HepG2 (cell line): ENCODE data around the gene HSPA5. TPM values are rescaled to one million over a fixed set of nuclear protein-coding genes. Genes with fewer than 3 reads are reported as not detected.

ENCODE experiments used
- ATAD3A ChIP-seq: sonication (generic); formaldehyde crosslinking; IDR thresholded peaks from 2 replicates; pipeline ENCODE4 v1.4.0; 2020; ENCODE audit warnings: missing genetic modification reagents
- DPF2 ChIP-seq: sonication (generic); formaldehyde crosslinking; IDR thresholded peaks from 2 replicates; pipeline ENCODE4 v1.4.0; 2020; ENCODE audit warnings: mild to moderate bottlenecking, low read depth, missing genetic modification reagents, borderline replicate concordance
- HDAC6 ChIP-seq: fragments of 200-600 bp; sonication (generic); IDR thresholded peaks from 2 replicates; pipeline ENCODE4 v1.7.0; 2017; ENCODE audit warnings: mild to moderate bottlenecking, antibody characterized with exemption, low read length, low read depth
- HNF4G ChIP-seq, 2 experiments: sonication (generic) in 1 of 2; formaldehyde crosslinking in 1 of 2; IDR thresholded peaks; 2 replicates each; pipeline versions ENCODE4 v1.4.0 to v1.6.1; 2011 to 2020; ENCODE audit warnings: borderline replicate concordance in 2 of 2, low read depth in 2 of 2, mild to moderate bottlenecking in 2 of 2, low read length in 1 of 2, missing genetic modification reagents in 1 of 2, moderate library complexity in 1 of 2
- KLF6 ChIP-seq: IDR thresholded peaks from 2 replicates; pipeline ENCODE4 v1.8.0; 2016; ENCODE audit warnings: missing biosample characterization, missing genetic modification reagents
- NBN ChIP-seq: fragments of 450-650 bp; conservative IDR thresholded peaks from 2 replicates; pipeline ENCODE4 v1.6.1; 2017
- PTBP1 ChIP-seq: fragments of 200-400 bp; formaldehyde crosslinking; IDR thresholded peaks from 2 replicates; pipeline ENCODE4 v1.6.1; 2018; ENCODE audit warnings: low read length, low read depth; ENCODE audit not compliant: poor library complexity, severe bottlenecking
- RFXAP ChIP-seq: sonication (generic); formaldehyde crosslinking; IDR thresholded peaks from 2 replicates; pipeline ENCODE4 v1.4.0; 2020; ENCODE audit warnings: missing genetic modification reagents, borderline replicate concordance
- SRSF1 ChIP-seq: fragments of 200-400 bp; formaldehyde crosslinking; optimal IDR thresholded peaks from 2 replicates; pipeline ENCODE3; 2017; ENCODE audit warnings: mild to moderate bottlenecking, low read depth, low read length, moderate library complexity
- TGIF2 ChIP-seq: IDR thresholded peaks from 2 replicates; pipeline ENCODE4 v1.6.1; 2016; ENCODE audit warnings: control low read depth, missing compliant biosample characterization
- TOPORS ChIP-seq: sonication (generic); formaldehyde crosslinking; IDR thresholded peaks from 2 replicates; pipeline ENCODE4 v1.8.0; 2023; ENCODE audit warnings: mild to moderate bottlenecking, missing genetic modification reagents
- ZKSCAN5 ChIP-seq: sonication (generic); formaldehyde crosslinking; IDR thresholded peaks from 2 replicates; pipeline ENCODE4 v1.5.1; 2020; ENCODE audit warnings: mild to moderate bottlenecking, missing genetic modification reagents
- ZNF121 ChIP-seq: sonication (generic); formaldehyde crosslinking; IDR thresholded peaks from 2 replicates; pipeline ENCODE4 v1.5.0; 2020; ENCODE audit warnings: mild to moderate bottlenecking, missing genetic modification reagents
- ZNF333 ChIP-seq: sonication (generic); formaldehyde crosslinking; IDR thresholded peaks from 2 replicates; pipeline ENCODE4 v1.4.0; 2020; ENCODE audit warnings: mild to moderate bottlenecking, missing genetic modification reagents, borderline replicate concordance
- ZNF441 ChIP-seq: sonication (generic); formaldehyde crosslinking; IDR thresholded peaks from 2 replicates; pipeline ENCODE4 v1.7.0; 2021; ENCODE audit warnings: missing genetic modification reagents, borderline replicate concordance
- ZSCAN29 ChIP-seq: sonication (generic); formaldehyde crosslinking; conservative IDR thresholded peaks from 2 replicates; pipeline ENCODE4 v1.4.0; 2020; ENCODE audit warnings: mild to moderate bottlenecking, missing genetic modification reagents
- polyA plus RNA-seq, 8 experiments: library from polyadenylated mRNA; depleted of rRNA in 3 of 8; stranded (reverse) in 7 of 8; unstranded in 1 of 8; fragments of >200 nt; fragmentation: Illumina TruSeq in 4 of 8; extraction: Trizol in 4 of 8; gene quantifications; 2 replicates each; pipeline versions ENCODE4 v1.2.1 to v1.2.3, GENCODE V29; 2011 to 2016; ENCODE audit warnings: low read depth in 4 of 8, missing spikeins in 1 of 8, mixed read lengths in 1 of 8; ENCODE audit not compliant: insufficient read depth in 1 of 8
- total RNA-seq, 5 experiments: library from RNA; depleted of rRNA; stranded (reverse); fragments of >200 nt; fragmentation: Illumina TruSeq; extraction: Trizol; gene quantifications; 2 replicates each; pipeline ENCODE4 v1.2.3, GENCODE V29; 2016; ENCODE audit warnings: low read depth in 1 of 5
- TF ChIP-seq, protein P1 (sequence below): sonication (generic); formaldehyde crosslinking; IDR thresholded peaks from 2 replicates; pipeline ENCODE4 v1.5.0; 2020; ENCODE audit warnings: mild to moderate bottlenecking, missing genetic modification reagents, borderline replicate concordance
- TF ChIP-seq, protein P2 (sequence below): sonication (generic); formaldehyde crosslinking; IDR thresholded peaks from 2 replicates; pipeline ENCODE4 v1.8.1; 2023; ENCODE audit warnings: mild to moderate bottlenecking, missing genetic modification reagents
- TF ChIP-seq, protein P3 (sequence below): sonication (generic); formaldehyde crosslinking; IDR thresholded peaks from 2 replicates; pipeline ENCODE4 v1.8.0; 2022; ENCODE audit warnings: mild to moderate bottlenecking, missing genetic modification reagents; ENCODE audit not compliant: insufficient replicate concordance
- TF ChIP-seq, protein P4 (sequence below): sonication (generic); formaldehyde crosslinking; IDR thresholded peaks from 2 replicates; pipeline ENCODE4 v1.4.0; 2020; ENCODE audit warnings: mild to moderate bottlenecking, missing genetic modification reagents
- TF ChIP-seq, protein P5 (sequence below): sonication (generic); formaldehyde crosslinking; IDR thresholded peaks from 2 replicates; pipeline ENCODE4 v1.5.1; 2020; ENCODE audit warnings: missing genetic modification reagents, mild to moderate bottlenecking, borderline replicate concordance

Gene HSPA5
- total and polyA plus RNA-seq, 2 of the 13 experiments (the other 11 are each of a cell fraction or from before 2014, with no cell fraction given): 201 to 206 TPM

DNA sequence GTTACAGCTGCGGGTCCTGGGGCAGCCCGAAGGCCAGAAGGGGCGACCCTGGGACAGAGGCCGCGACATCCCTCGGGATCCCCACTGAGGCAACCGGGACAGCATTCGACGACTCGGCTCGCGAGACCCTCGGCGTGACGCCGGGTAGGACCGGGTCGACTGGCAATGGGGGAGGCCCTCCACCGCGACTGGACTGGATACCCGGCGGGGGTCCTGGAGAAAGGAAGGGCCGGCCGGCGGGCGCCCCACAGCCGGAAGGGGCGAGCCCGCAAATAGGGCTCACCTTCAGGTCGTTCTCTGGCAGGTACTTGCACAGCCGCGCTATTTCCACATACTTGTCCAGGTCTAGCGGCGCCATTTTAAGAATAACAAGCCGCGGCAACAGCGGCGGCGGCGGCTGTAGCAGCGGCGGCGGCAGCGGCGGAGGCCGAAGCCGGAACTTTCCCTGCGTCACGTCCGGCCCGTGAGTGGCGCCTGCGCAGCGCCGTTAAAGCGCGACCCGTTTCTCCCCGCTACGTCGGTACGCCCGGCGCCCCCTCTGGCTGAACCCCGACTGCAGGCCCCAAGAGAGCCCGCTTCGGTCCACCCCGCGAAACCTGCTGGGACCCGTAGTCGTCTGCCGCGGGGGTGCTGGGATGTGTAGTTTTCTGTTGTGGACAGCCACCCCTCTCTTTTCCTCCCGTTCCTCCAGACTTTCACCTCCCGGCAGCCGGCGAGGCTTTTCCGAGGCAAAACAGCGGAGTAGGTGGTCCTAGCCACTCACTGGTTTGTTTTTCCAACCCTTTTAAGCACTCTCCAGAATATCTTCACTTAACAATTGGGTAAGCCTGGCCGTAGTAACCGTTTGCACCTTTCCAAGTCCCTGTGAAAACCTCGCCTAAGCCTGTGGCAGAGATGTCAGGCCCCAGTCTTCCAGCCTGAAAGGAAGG lies 51.5 kb downstream of the HSPA5 start, which contains the start of gene PPP6C (continued):
- peak; percentile 87 for TF ChIP-seq ZKSCAN5 (CRISPR knock-in tag)
- TF ChIP-seq ATAD3A (CRISPR knock-in tag): no peak
- TF ChIP-seq TGIF2 (CRISPR knock-in tag): no peak
- peak; percentile 35 for TF ChIP-seq SRSF1
- no peak for TF ChIP-seq ZSCAN29 (CRISPR knock-in tag)
- TF ChIP-seq, protein P1, sequence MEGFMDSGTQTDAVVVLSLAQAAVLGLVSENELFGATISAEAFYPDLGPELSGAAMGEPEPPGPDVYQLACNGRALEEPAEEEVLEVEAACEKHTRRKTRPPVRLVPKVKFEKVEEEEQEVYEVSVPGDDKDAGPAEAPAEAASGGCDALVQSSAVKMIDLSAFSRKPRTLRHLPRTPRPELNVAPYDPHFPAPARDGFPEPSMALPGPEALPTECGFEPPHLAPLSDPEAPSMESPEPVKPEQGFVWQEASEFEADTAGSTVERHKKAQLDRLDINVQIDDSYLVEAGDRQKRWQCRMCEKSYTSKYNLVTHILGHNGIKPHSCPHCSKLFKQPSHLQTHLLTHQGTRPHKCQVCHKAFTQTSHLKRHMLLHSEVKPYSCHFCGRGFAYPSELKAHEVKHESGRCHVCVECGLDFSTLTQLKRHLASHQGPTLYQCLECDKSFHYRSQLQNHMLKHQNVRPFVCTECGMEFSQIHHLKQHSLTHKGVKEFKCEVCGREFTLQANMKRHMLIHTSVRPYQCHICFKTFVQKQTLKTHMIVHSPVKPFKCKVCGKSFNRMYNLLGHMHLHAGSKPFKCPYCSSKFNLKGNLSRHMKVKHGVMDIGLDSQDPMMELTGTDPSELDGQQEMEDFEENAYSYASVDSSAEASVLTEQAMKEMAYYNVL (CRISPR knock-in tag): no peak; the same call in 1 of the 2 replicates
- no peak for TF ChIP-seq ZNF333 (CRISPR knock-in tag)
- TF ChIP-seq TOPORS: peak; percentile 30; the same call in 1 of the 2 replicates
- TF ChIP-seq DPF2: no peak
- TF ChIP-seq, protein P2, sequence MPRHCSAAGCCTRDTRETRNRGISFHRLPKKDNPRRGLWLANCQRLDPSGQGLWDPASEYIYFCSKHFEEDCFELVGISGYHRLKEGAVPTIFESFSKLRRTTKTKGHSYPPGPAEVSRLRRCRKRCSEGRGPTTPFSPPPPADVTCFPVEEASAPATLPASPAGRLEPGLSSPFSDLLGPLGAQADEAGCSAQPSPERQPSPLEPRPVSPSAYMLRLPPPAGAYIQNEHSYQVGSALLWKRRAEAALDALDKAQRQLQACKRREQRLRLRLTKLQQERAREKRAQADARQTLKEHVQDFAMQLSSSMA (CRISPR knock-in tag): no peak
- no peak for TF ChIP-seq PTBP1
- TF ChIP-seq ZNF441 (CRISPR knock-in tag): peak; percentile 71; the same call in 1 of the 2 replicates
- no peak for TF ChIP-seq HDAC6
- TF ChIP-seq, protein P3, sequence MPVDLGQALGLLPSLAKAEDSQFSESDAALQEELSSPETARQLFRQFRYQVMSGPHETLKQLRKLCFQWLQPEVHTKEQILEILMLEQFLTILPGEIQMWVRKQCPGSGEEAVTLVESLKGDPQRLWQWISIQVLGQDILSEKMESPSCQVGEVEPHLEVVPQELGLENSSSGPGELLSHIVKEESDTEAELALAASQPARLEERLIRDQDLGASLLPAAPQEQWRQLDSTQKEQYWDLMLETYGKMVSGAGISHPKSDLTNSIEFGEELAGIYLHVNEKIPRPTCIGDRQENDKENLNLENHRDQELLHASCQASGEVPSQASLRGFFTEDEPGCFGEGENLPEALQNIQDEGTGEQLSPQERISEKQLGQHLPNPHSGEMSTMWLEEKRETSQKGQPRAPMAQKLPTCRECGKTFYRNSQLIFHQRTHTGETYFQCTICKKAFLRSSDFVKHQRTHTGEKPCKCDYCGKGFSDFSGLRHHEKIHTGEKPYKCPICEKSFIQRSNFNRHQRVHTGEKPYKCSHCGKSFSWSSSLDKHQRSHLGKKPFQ: no peak
- TF ChIP-seq ZNF121 (CRISPR knock-in tag): no peak
- TF ChIP-seq HNF4G (IDR thresholded peaks at IDR 0.05; ENCODE audit: borderline replicate concordance, low read depth, low read length): peak; percentile 15; the same call in 1 of the 2 replicates
- TF ChIP-seq HNF4G (CRISPR knock-in tag; IDR thresholded peaks at IDR 0.05; ENCODE audit: borderline replicate concordance, low read depth): no peak
- TF ChIP-seq KLF6 (CRISPR knock-in tag): peak; percentile 48; the same call in 1 of the 2 replicates
- TF ChIP-seq, protein P4, sequence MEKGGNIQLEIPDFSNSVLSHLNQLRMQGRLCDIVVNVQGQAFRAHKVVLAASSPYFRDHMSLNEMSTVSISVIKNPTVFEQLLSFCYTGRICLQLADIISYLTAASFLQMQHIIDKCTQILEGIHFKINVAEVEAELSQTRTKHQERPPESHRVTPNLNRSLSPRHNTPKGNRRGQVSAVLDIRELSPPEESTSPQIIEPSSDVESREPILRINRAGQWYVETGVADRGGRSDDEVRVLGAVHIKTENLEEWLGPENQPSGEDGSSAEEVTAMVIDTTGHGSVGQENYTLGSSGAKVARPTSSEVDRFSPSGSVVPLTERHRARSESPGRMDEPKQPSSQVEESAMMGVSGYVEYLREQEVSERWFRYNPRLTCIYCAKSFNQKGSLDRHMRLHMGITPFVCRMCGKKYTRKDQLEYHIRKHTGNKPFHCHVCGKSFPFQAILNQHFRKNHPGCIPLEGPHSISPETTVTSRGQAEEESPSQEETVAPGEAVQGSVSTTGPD (CRISPR knock-in tag): no peak
- TF ChIP-seq NBN: no peak
- TF ChIP-seq, protein P5, sequence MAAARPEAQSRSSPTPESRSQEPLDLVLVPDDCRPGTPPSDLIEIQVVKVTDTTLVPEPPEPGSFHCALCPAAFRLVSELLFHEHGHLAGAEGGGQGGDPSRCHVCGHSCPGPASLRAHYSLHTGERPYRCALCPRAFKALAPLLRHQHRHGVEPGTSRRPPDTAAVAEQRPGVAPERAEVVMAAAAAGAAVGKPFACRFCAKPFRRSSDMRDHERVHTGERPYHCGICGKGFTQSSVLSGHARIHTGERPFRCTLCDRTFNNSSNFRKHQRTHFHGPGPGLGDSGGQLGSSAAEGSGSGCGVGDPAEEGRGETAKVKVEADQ (CRISPR knock-in tag): no peak; the same call in 1 of the 2 replicates
- TF ChIP-seq RFXAP (CRISPR knock-in tag): no peak
